H1 (cell line): ENCODE results near the gene RYK. TPM values are rescaled to one million over a fixed set of nuclear protein-coding genes. Genes with fewer than 3 reads are reported as not detected.

Experiments
- CTCF ChIA-PET: fragments of 300-600 bp; sonication (Branson Sonifier 250); formaldehyde crosslinking; loops from one replicate; lab custom pipeline; 2021; ENCODE audit not compliant: partially characterized antibody; lab: Charles Lee
- POLR2A ChIA-PET: fragments of 300-600 bp; sonication (Branson Sonifier 250); formaldehyde crosslinking; loops from one replicate; lab custom pipeline; 2021; ENCODE audit warnings: inconsistent platforms; ENCODE audit not compliant: partially characterized antibody; lab: Charles Lee
- DNase-seq, 2 experiments: peaks; one replicate each; pipeline versions ENCODE4 v3.0.0 to v3.0.0-alpha.2; 2010 to 2022; ENCODE audit warnings: low spot score in 2 of 2, low read depth in 1 of 2, mixed read lengths in 1 of 2
- FAIRE-seq: peaks from 2 replicates; lab custom pipeline; 2011; peaks lifted over from hg19 to GRCh38; lab: Jason Lieb, UNC
- H2AFZ ChIP-seq: 2 replicates; pipeline ENCODE4 v1.8.1; 2012; ENCODE audit warnings: low read length, inconsistent platforms
- H2AK5ac ChIP-seq: 2 replicates; pipeline ENCODE4 v1.6.1; 2013; ENCODE audit warnings: low read depth, low read length
- H2BK120ac ChIP-seq: replicated peaks from 2 replicates; pipeline ENCODE3; 2013; ENCODE audit warnings: low read depth, low read length, inconsistent platforms
- H2BK12ac ChIP-seq: 2 replicates; pipeline ENCODE4 v1.6.1; 2013; ENCODE audit warnings: low read depth, low read length
- H2BK15ac ChIP-seq: 2 replicates; pipeline ENCODE4 v1.6.1; 2013; ENCODE audit warnings: low read length
- H2BK20ac ChIP-seq: 2 replicates; pipeline ENCODE4 v1.6.1; 2013; ENCODE audit warnings: low read length
- H2BK5ac ChIP-seq: 2 replicates; pipeline ENCODE4 v1.6.1; 2013; ENCODE audit warnings: low read depth, low read length
- H3K14ac ChIP-seq: 2 replicates; pipeline ENCODE4 v1.6.1; 2013; ENCODE audit warnings: inconsistent platforms; ENCODE audit not compliant: insufficient read length
- H3K18ac ChIP-seq: 2 replicates; pipeline ENCODE4 v1.6.1; 2013; ENCODE audit warnings: low read length; ENCODE audit errors: extremely low read depth
- H3K23ac ChIP-seq: 2 replicates; pipeline ENCODE4 v1.6.1; 2013; ENCODE audit warnings: inconsistent platforms; ENCODE audit not compliant: insufficient read length
- H3K23me2 ChIP-seq: 2 replicates; pipeline ENCODE4 v1.6.1; 2013; ENCODE audit warnings: low read depth, low read length
- H3K27ac ChIP-seq: 2 replicates; pipeline ENCODE4 v1.6.1; 2011; ENCODE audit warnings: low read depth, low read length, inconsistent platforms
- H3K27me3 ChIP-seq, 4 experiments: replicated peaks in 1 of 4; 1 replicate in 1 of 4; 2 replicates in 3 of 4; pipeline versions ENCODE4 v1.6.1 to v1.8.1; 2011 to 2013; ENCODE audit warnings: low read length in 3 of 4, mild to moderate bottlenecking in 3 of 4, inconsistent platforms in 2 of 4, mixed read lengths in 2 of 4, moderate library complexity in 1 of 4; ENCODE audit not compliant: control insufficient read depth in 3 of 4, insufficient read depth in 3 of 4; ENCODE audit errors: extremely low read depth in 1 of 4
- H3K36me3 ChIP-seq, 4 experiments: 2 replicates each; pipeline versions ENCODE4 v1.6.1 to v1.8.1; 2011 to 2013; ENCODE audit warnings: mild to moderate bottlenecking in 4 of 4, low read length in 3 of 4, moderate library complexity in 2 of 4, control low read depth in 1 of 4, inconsistent platforms in 1 of 4; ENCODE audit not compliant: insufficient read depth in 4 of 4, control insufficient read depth in 2 of 4
- H3K4ac ChIP-seq: replicated peaks from 2 replicates; pipeline ENCODE3; 2013; ENCODE audit warnings: low read length, low read depth, mixed read lengths, inconsistent platforms; ENCODE audit not compliant: insufficient read length
- H3K4me1 ChIP-seq, 4 experiments: replicated peaks in 1 of 4; 1 replicate in 1 of 4; 2 replicates in 3 of 4; pipeline versions ENCODE4 v1.6.1 to v1.8.1; 2011 to 2013; ENCODE audit warnings: low read length in 3 of 4, inconsistent platforms in 2 of 4, mixed read lengths in 1 of 4; ENCODE audit not compliant: insufficient read depth in 4 of 4, control insufficient read depth in 3 of 4
- H3K4me2 ChIP-seq, 2 experiments: 2 replicates each; pipeline versions ENCODE4 v1.6.1 to v1.8.1; 2011 to 2013; ENCODE audit warnings: low read depth in 2 of 2, low read length in 2 of 2, control low read depth in 1 of 2, inconsistent platforms in 1 of 2, mild to moderate bottlenecking in 1 of 2; ENCODE audit not compliant: insufficient read depth in 1 of 2
- H3K4me3 ChIP-seq, 4 experiments: fragments of 200-600, 300-600 bp in 1 of 4; sonication (generic), shearing (Covaris generic), sonication (Bioruptor Twin) in 1 of 4; 2 replicates each; pipeline versions ENCODE4 v1.5.1 to v1.8.1; 2011 to 2016; ENCODE audit warnings: low read length in 4 of 4, low read depth in 3 of 4, control low read depth in 2 of 4, inconsistent platforms in 2 of 4, mild to moderate bottlenecking in 2 of 4, mixed read lengths in 1 of 4, moderate library complexity in 1 of 4; ENCODE audit not compliant: insufficient read depth in 2 of 4; ENCODE audit errors: extremely low read depth in 1 of 4
- H3K56ac ChIP-seq: replicated peaks from 2 replicates; pipeline ENCODE3; 2013; ENCODE audit warnings: low read depth, mild to moderate bottlenecking, mixed read lengths, low read length, inconsistent platforms; ENCODE audit not compliant: insufficient read length
- H3K79me1 ChIP-seq: 2 replicates; pipeline ENCODE4 v1.6.1; 2013; ENCODE audit warnings: low read depth, low read length, control low read depth
- H3K79me2 ChIP-seq, 2 experiments: 2 replicates each; pipeline versions ENCODE4 v1.6.1 to v1.8.1; 2012 to 2013; ENCODE audit warnings: low read length in 2 of 2, mild to moderate bottlenecking in 2 of 2, inconsistent platforms in 1 of 2; ENCODE audit not compliant: insufficient read depth in 2 of 2, control insufficient read depth in 1 of 2
- H3K9ac ChIP-seq, 4 experiments: replicated peaks in 1 of 4; 1 replicate in 1 of 4; 2 replicates in 3 of 4; pipeline versions ENCODE4 v1.6.1 to v1.8.1; 2011 to 2013; ENCODE audit warnings: low read depth in 3 of 4, low read length in 3 of 4, control low read depth in 2 of 4, mild to moderate bottlenecking in 2 of 4, moderate library complexity in 2 of 4, inconsistent platforms in 1 of 4; ENCODE audit errors: extremely low read depth in 1 of 4
- H3K9me3 ChIP-seq, 2 experiments: 2 replicates each; pipeline versions ENCODE4 v1.6.1 to v1.8.1; 2012 to 2013; ENCODE audit warnings: mild to moderate bottlenecking in 2 of 2, moderate library complexity in 2 of 2, control low read depth in 1 of 2, inconsistent platforms in 1 of 2, low read depth in 1 of 2, low read length in 1 of 2, mixed read lengths in 1 of 2; ENCODE audit not compliant: insufficient read depth in 2 of 2
- H4K20me1 ChIP-seq, 2 experiments: replicated peaks in 1 of 2; 2 replicates each; pipeline versions ENCODE3 to v1.8.1; 2011 to 2013; ENCODE audit warnings: inconsistent platforms in 2 of 2, low read length in 2 of 2, mild to moderate bottlenecking in 1 of 2; ENCODE audit not compliant: insufficient read depth in 2 of 2, control insufficient read depth in 1 of 2
- H4K5ac ChIP-seq: 2 replicates; pipeline ENCODE4 v1.6.1; 2013; ENCODE audit warnings: low read length, low read depth, mixed read lengths, inconsistent platforms; ENCODE audit not compliant: insufficient read length
- H4K8ac ChIP-seq: 2 replicates; pipeline ENCODE4 v1.8.0; 2013; ENCODE audit warnings: mild to moderate bottlenecking, moderate library complexity, low read length, inconsistent platforms; ENCODE audit not compliant: insufficient read depth; ENCODE audit errors: extremely low read depth
- H4K91ac ChIP-seq: replicated peaks from 2 replicates; pipeline ENCODE3; 2013; ENCODE audit warnings: low read length, mixed read lengths, inconsistent platforms; ENCODE audit not compliant: insufficient read length
- EZH2 ChIP-seq: fragments of 200-600 bp; sonication (generic); IDR thresholded peaks from 2 replicates; pipeline ENCODE4 v1.7.1; 2012; ENCODE audit warnings: low read depth, mild to moderate bottlenecking, moderate library complexity, low read length, inconsistent platforms; ENCODE audit not compliant: severe bottlenecking
- GABPA ChIP-seq: IDR thresholded peaks from 2 replicates; pipeline ENCODE4 v1.6.1; 2011; ENCODE audit warnings: mild to moderate bottlenecking, low read length, moderate library complexity, borderline replicate concordance; ENCODE audit not compliant: insufficient read depth
- GTF2F1 ChIP-seq: IDR thresholded peaks from 2 replicates; pipeline ENCODE4 v1.6.1; 2012; ENCODE audit warnings: low read depth, low read length, improper control_type of control experiment, borderline replicate concordance
- KDM1A ChIP-seq: fragments of 200-600, 300-600 bp; sonication (generic); IDR thresholded peaks from 2 replicates; pipeline ENCODE4 v1.7.1; 2016; ENCODE audit warnings: mild to moderate bottlenecking, low read length, borderline replicate concordance
- MAFK ChIP-seq: IDR thresholded peaks from 2 replicates; pipeline ENCODE4 v1.6.1; 2012; ENCODE audit warnings: low read depth, mild to moderate bottlenecking, improper control_type of control experiment, low read length
- NANOG ChIP-seq: IDR thresholded peaks from 2 replicates; pipeline ENCODE4 v1.6.1; 2011; ENCODE audit warnings: low read length, low read depth, mild to moderate bottlenecking, inconsistent platforms; ENCODE audit not compliant: insufficient read depth, poor library complexity, severe bottlenecking
- POLR2AphosphoS5 ChIP-seq: IDR thresholded peaks from 2 replicates; pipeline ENCODE4 v1.6.1; 2011; ENCODE audit warnings: low read depth, low read length
- SAP30 ChIP-seq: fragments of 300-600 bp; sonication (generic); IDR thresholded peaks from 2 replicates; pipeline ENCODE4 v1.7.1; 2012; ENCODE audit warnings: low read length, moderate library complexity, mild to moderate bottlenecking, inconsistent platforms; ENCODE audit not compliant: insufficient read depth, insufficient replicate concordance
- SIX5 ChIP-seq: IDR thresholded peaks from 2 replicates; pipeline ENCODE4 v1.6.1; 2011; ENCODE audit warnings: mild to moderate bottlenecking, low read depth, low read length
- SUZ12 ChIP-seq: fragments of 200-600 bp; sonication (generic); IDR thresholded peaks from 2 replicates; pipeline ENCODE4 v1.6.1; 2012; ENCODE audit warnings: mild to moderate bottlenecking, inconsistent platforms, low read length, moderate library complexity, mixed read lengths
- TAF1 ChIP-seq: IDR thresholded peaks from 2 replicates; pipeline ENCODE4 v1.6.1; 2011; ENCODE audit warnings: mild to moderate bottlenecking, low read depth, low read length
- TEAD4 ChIP-seq: IDR thresholded peaks from 2 replicates; pipeline ENCODE4 v1.6.1; 2012; ENCODE audit warnings: low read depth, low read length, inconsistent platforms, mixed read lengths
- WGBS, 2 experiments: shearing (Covaris generic) in 1 of 2; methylation state at CpG; one replicate each; pipeline versions ENCODE4 v1.1.6 to v1.1.7; 2013 to 2015; ENCODE audit warnings: low lambda C conversion rate in 2 of 2, mixed read lengths in 2 of 2, inconsistent platforms in 1 of 2, low coverage in 1 of 2, missing lambda C conversion rate in 1 of 2; ENCODE audit not compliant: insufficient replicate concordance in 2 of 2, insufficient coverage in 1 of 2, insufficient read length in 1 of 2; ENCODE audit errors: extremely low coverage in 1 of 2, missing lambda C conversion rate in 1 of 2; 5-methylcytosine and 5-hydroxymethylcytosine counted together
- polyA plus RNA-seq, 7 experiments: library from polyadenylated mRNA; depleted of rRNA in 3 of 7; stranded (reverse) in 5 of 7; unstranded in 2 of 7; fragments of >200 nt in 5 of 7; fragments of 200-250 nt in 2 of 7; gene quantifications; 1 replicate in 5 of 7; 2 replicates in 1 of 7; 4 replicates in 1 of 7; pipeline versions ENCODE4 v1.2.1 to v1.2.3, GENCODE V29; 2011 to 2013; ENCODE audit warnings: missing spikeins in 2 of 7, mixed read lengths in 2 of 7
- total RNA-seq: library from RNA; stranded (reverse); fragmentation: NEBNext Ultra II Directional; extraction: Animal tissue kit (Norgen Biotek cat#: 25700); gene quantifications from 2 replicates; pipeline ENCODE4 v1.2.1, GENCODE V29; 2021
- TF ChIP-seq, protein P1 (sequence below): IDR thresholded peaks from 2 replicates; pipeline ENCODE4 v1.6.1; 2012; ENCODE audit warnings: inconsistent platforms

RYK gene
- total and polyA plus RNA-seq, 2 of the 8 experiments (the other 6 are each of a cell fraction or from before 2014, with no cell fraction given), result 30.5 to 63.8 TPM

DNA sequence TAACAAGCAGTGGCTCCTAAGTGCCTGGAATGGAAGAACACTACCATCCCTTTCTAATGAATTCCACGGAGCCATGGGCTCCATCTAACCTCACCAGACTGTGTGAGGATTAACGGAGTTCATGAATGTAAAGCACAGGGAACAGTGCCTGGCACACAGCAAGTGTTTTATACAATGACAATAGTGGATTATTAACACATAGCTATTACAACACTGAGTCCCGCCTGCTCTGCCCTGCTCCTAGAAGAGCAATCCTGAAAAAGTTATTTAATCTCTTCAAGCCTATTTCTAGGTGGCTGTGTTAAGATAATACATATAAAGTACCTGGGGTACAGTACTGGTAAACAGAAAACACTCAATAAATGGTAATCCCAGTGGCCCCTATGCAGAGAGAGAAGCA, 51.4 kb downstream of the RYK start:
- no peaks in the 10 kb centered on the region for H3K79me1 ChIP-seq
- H3K14ac ChIP-seq, result no peak overlapping the region
- no peak overlapping the region for H4K91ac ChIP-seq
- H4K20me1 ChIP-seq, result peaks cover 0 to 5% of the 10 kb centered on the region in 2 experiments
- peaks cover 0 to 3% of the 10 kb centered on the region in 2 experiments; a peak in 1 of 4 replicates for H3K9me3 ChIP-seq
- no peak overlapping the region for H4K8ac ChIP-seq
- H2BK12ac ChIP-seq, result no peak overlapping the region
- H3K4ac ChIP-seq, result no peak overlapping the region
- no peak for DNase-seq
- H2BK20ac ChIP-seq, result no peak overlapping the region
- no peak overlapping the region for H3K4me3 ChIP-seq
- no peaks in the 10 kb centered on the region for H3K4me1 ChIP-seq
- peaks cover 2 to 28% (median 16%) of the 10 kb centered on the region in 4 experiments for H3K36me3 ChIP-seq
- WGBS, 2 experiments, result 89% methylated on average over 3 of the region's 3 CpGs; no CpG with 5 or more reads in 1 of the 2 experiments
- no peak overlapping the region for H2BK5ac ChIP-seq
- H2BK120ac ChIP-seq, result no peak overlapping the region
- H3K56ac ChIP-seq, result no peak overlapping the region
- H2BK15ac ChIP-seq, result no peak overlapping the region
- no peak overlapping the region for H3K23ac ChIP-seq
- H3K79me2 ChIP-seq, result no peaks in the 10 kb centered on the region
- no peak overlapping the region for H2AFZ ChIP-seq
- TF ChIP-seq TEAD4 (no peak), MAFK (no peak), GABPA (no peak), NANOG (no peak), SUZ12 (no peak), SIX5 (no peak), TAF1 (no peak), EZH2 (no peak), POLR2AphosphoS5 (no peak), GTF2F1 (no peak), SAP30 (no peak), KDM1A (no peak)
- TF ChIP-seq, protein P1, sequence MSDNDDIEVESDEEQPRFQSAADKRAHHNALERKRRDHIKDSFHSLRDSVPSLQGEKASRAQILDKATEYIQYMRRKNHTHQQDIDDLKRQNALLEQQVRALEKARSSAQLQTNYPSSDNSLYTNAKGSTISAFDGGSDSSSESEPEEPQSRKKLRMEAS, result no peak
- TF ChIP-seq, all 59 proteins: peak for 0
- Histone ChIP-seq H3K4me2 (no peak overlapping the region), H3K23me2 (no peaks in the 10 kb centered on the region), H3K27me3 (no peaks in the 10 kb centered on the region), H3K9ac (no peak overlapping the region), H3K27ac (no peak overlapping the region), H3K18ac (no peak overlapping the region), H2AK5ac (no peak overlapping the region), H4K5ac (no peak overlapping the region)
- CTCF ChIA-PET, result interaction anchor here (0.5 to 8.7 kb wide), 21 partner anchors 11 to 1433 kb away, joined by 3 to 140 read pairs (median 3); no protein-coding TSS in a partner anchor
- FAIRE-seq, result no peak
- POLR2A ChIA-PET, result interaction anchor here (0.6 to 1.3 kb wide), 2 partner anchors 48 to 128 kb away, joined by 3 read pairs; no protein-coding TSS in a partner anchor
